Liver (tissue), 3 donors: ENCODE results near the gene SWAP70.

Experiments used
- ATF3 ChIP-seq: IDR thresholded peaks from 2 replicates; pipeline ENCODE4 v1.6.1; 2016; ENCODE audit warnings: antibody characterized with exemption
- CTCF ChIP-seq: fragments of 150-350 bp; IDR thresholded peaks from 2 replicates; pipeline ENCODE4 v1.5.1; 2017; ENCODE audit warnings: improper control_type of control experiment, low read depth, low read length; ENCODE audit not compliant: missing input control
- FOXA2 ChIP-seq: IDR thresholded peaks from 2 replicates; pipeline ENCODE4 v1.6.1; 2016; ENCODE audit warnings: antibody characterized with exemption
- GABPA ChIP-seq, 2 donors: IDR thresholded peaks in 1 of 2; conservative IDR thresholded peaks in 1 of 2; 2 replicates each; pipeline ENCODE4 v1.6.1; 2016; ENCODE audit warnings: antibody characterized with exemption in 2 of 2, mild to moderate bottlenecking in 1 of 2, moderate library complexity in 1 of 2
- JUND ChIP-seq, 2 donors: IDR thresholded peaks; 2 replicates each; pipeline ENCODE4 v1.6.1; 2016; ENCODE audit warnings: antibody characterized with exemption in 2 of 2
- MAX ChIP-seq: IDR thresholded peaks from 2 replicates; pipeline ENCODE4 v1.6.1; 2016; ENCODE audit warnings: antibody characterized with exemption
- NR2F2 ChIP-seq: IDR thresholded peaks from 2 replicates; pipeline ENCODE4 v1.6.1; 2016; ENCODE audit warnings: antibody characterized with exemption
- RAD21 ChIP-seq, 2 donors: IDR thresholded peaks; 2 replicates each; pipeline ENCODE4 v1.6.1; 2016; ENCODE audit warnings: antibody characterized with exemption in 2 of 2, mild to moderate bottlenecking in 2 of 2
- RXRA ChIP-seq, 2 donors: IDR thresholded peaks; 2 replicates each; pipeline ENCODE4 v1.6.1; 2017 to 2018; ENCODE audit warnings: antibody characterized with exemption in 2 of 2, mild to moderate bottlenecking in 1 of 2
- TAF1 ChIP-seq: conservative IDR thresholded peaks from 2 replicates; pipeline ENCODE4 v1.6.1; 2016; ENCODE audit warnings: antibody characterized with exemption, mild to moderate bottlenecking
- YY1 ChIP-seq: IDR thresholded peaks from 2 replicates; pipeline ENCODE4 v1.6.1; 2016; ENCODE audit warnings: antibody characterized with exemption, mild to moderate bottlenecking
- ZBTB33 ChIP-seq: IDR thresholded peaks from 2 replicates; pipeline ENCODE4 v1.6.1; 2016; ENCODE audit warnings: antibody characterized with exemption
- donor health status: healthy.
- donor health status: healthy.

GRCh38 chr11:9731256-9731655, 67.4 kb downstream of the SWAP70 start:
- no peak for TF ChIP-seq YY1
- no peak for TF ChIP-seq CTCF
- TF ChIP-seq JUND (IDR thresholded peaks at IDR 0.05) = no peak
- no peak for TF ChIP-seq TAF1
- TF ChIP-seq NR2F2 = no peak
- no peak for TF ChIP-seq ZBTB33
- no peak for TF ChIP-seq FOXA2
- TF ChIP-seq ATF3 = no peak
- no peak for TF ChIP-seq RAD21 (IDR thresholded peaks at IDR 0.05)
- no peak for TF ChIP-seq GABPA (IDR thresholded peaks at IDR 0.05 in 1 of 2, conservative IDR thresholded peaks at IDR 0.05 in 1 of 2)
- no peak for TF ChIP-seq MAX
- TF ChIP-seq RXRA (IDR thresholded peaks at IDR 0.05) = no peak
